IPS-NIHi11 (cell line): ENCODE measurements around the gene ATP23.

Source experiments
- DNase-seq: peaks from one replicate; pipeline ENCODE4 v3.0.0; 2012; ENCODE audit warnings: mixed read lengths, low spot score

ATP23 gene

GRCh38 chr12:57908511-57908910 lies 32.9 kb upstream of the ATP23 start:
- no peak for DNase-seq

GRCh38 chr12:57909056-57909455 lies 32.3 kb upstream of the ATP23 start:
- DNase-seq = no peak

GRCh38 chr12:57909611-57910010 lies 31.8 kb upstream of the ATP23 start:
- no peak for DNase-seq

- no peak for DNase-seq
These were observed 23.2 kb upstream of the ATP23 start for GRCh38 chr12:57918147-57918546.

GRCh38 chr12:57927086-57927485 lies 14.3 kb upstream of the ATP23 start:
- no peak for DNase-seq

GRCh38 chr12:57929092-57929830 lies 12.1 kb upstream of the ATP23 start:
- DNase-seq = no peak

GRCh38 chr12:57934819-57935218 lies 6.5 kb upstream of the ATP23 start:
- no peak for DNase-seq

- no peak for DNase-seq
These were observed 6.0 kb upstream of the ATP23 start for GRCh38 chr12:57935331-57935730.

GRCh38 chr12:57935839-57936512 lies 5.4 kb upstream of the ATP23 start:
- peak; percentile 88 for DNase-seq

GRCh38 chr12:57936513-57936883 lies 4.9 kb upstream of the ATP23 start:
- DNase-seq = no peak

GRCh38 chr12:57939291-57939690 lies 2.1 kb upstream of the ATP23 start:
- DNase-seq = no peak

- DNase-seq = no peak
These were observed 1.1 kb upstream of the ATP23 start for GRCh38 chr12:57940052-57940914.

- DNase-seq = no peak
These were observed 527 bp upstream of the ATP23 start for GRCh38 chr12:57940915-57941164.

GRCh38 chr12:57943438-57944080 lies 2.2 kb downstream of the ATP23 start:
- no peak for DNase-seq

- DNase-seq = no peak
These were observed 3.1 kb downstream of the ATP23 start for GRCh38 chr12:57944313-57945023.

GRCh38 chr12:57952766-57953165 lies 11.4 kb downstream of the ATP23 start:
- DNase-seq = no peak

GRCh38 chr12:57954768-57955167 lies 13.4 kb downstream of the ATP23 start:
- no peak for DNase-seq

- no peak for DNase-seq
These were observed 16.8 kb downstream of the ATP23 start for GRCh38 chr12:57958061-57958657.

- DNase-seq = no peak
These were observed 23.1 kb downstream of the ATP23 start for GRCh38 chr12:57964421-57964820.

GRCh38 chr12:57965766-57966165 lies 24.4 kb downstream of the ATP23 start:
- no peak for DNase-seq

GRCh38 chr12:57966536-57966935 lies 25.2 kb downstream of the ATP23 start:
- DNase-seq = no peak
